Liver (tissue), 9 donors: ENCODE measurements around the gene STEAP3. TPM values are rescaled to one million over a fixed set of nuclear protein-coding genes. Genes with fewer than 3 reads are reported as not detected.

ENCODE experiments used
- DNase-seq: peaks from one replicate; pipeline ENCODE4 v3.0.0-alpha.2; 2017; ENCODE audit warnings: low spot score
- H3K27ac ChIP-seq, 2 donors: one replicate each; pipeline ENCODE4 v1.7.0; 2013; ENCODE audit warnings: inconsistent platforms in 2 of 2, low read length in 2 of 2, control low read depth in 1 of 2, low read depth in 1 of 2, mild to moderate bottlenecking in 1 of 2
- H3K27me3 ChIP-seq, 4 donors: one replicate each; pipeline versions ENCODE4 v1.6.1 to v1.7.0; 2013; ENCODE audit warnings: low read length in 3 of 4, inconsistent platforms in 1 of 4, mild to moderate bottlenecking in 1 of 4, moderate library complexity in 1 of 4; ENCODE audit not compliant: control insufficient read depth in 4 of 4, insufficient read depth in 4 of 4
- H3K36me3 ChIP-seq, 4 donors: one replicate each; pipeline versions ENCODE4 v1.6.1 to v1.7.0; 2013; ENCODE audit warnings: low read length in 3 of 4, mild to moderate bottlenecking in 3 of 4, low read depth in 1 of 4, moderate library complexity in 1 of 4; ENCODE audit not compliant: control insufficient read depth in 4 of 4, insufficient read depth in 3 of 4
- H3K4me1 ChIP-seq, 4 donors: one replicate each; pipeline versions ENCODE4 v1.6.1 to v1.7.0; 2013; ENCODE audit warnings: low read length in 3 of 4, mild to moderate bottlenecking in 3 of 4, moderate library complexity in 1 of 4; ENCODE audit not compliant: control insufficient read depth in 4 of 4, insufficient read depth in 4 of 4
- H3K4me3 ChIP-seq, 3 donors: one replicate each; pipeline versions ENCODE4 v1.6.1 to v1.7.0; 2013; ENCODE audit warnings: low read length in 3 of 3, control low read depth in 1 of 3, low read depth in 1 of 3, mild to moderate bottlenecking in 1 of 3
- H3K9ac ChIP-seq, 2 donors: one replicate each; pipeline ENCODE4 v1.7.0; 2013; ENCODE audit warnings: low read length in 2 of 2, mild to moderate bottlenecking in 2 of 2, moderate library complexity in 2 of 2, control low read depth in 1 of 2, low read depth in 1 of 2
- H3K9me3 ChIP-seq, 4 donors: one replicate each; pipeline versions ENCODE4 v1.6.1 to v1.7.0; 2013; ENCODE audit warnings: low read length in 3 of 4; ENCODE audit not compliant: control insufficient read depth in 4 of 4
- EGR1 ChIP-seq, 2 donors: IDR thresholded peaks; 2 replicates each; pipeline ENCODE4 v1.6.1; 2016 to 2018; ENCODE audit warnings: antibody characterized with exemption in 2 of 2, low read depth in 2 of 2
- FOXA1 ChIP-seq: IDR thresholded peaks from 2 replicates; pipeline ENCODE4 v1.6.1; 2016; ENCODE audit warnings: antibody characterized with exemption
- FOXA2 ChIP-seq: IDR thresholded peaks from 2 replicates; pipeline ENCODE4 v1.6.1; 2016; ENCODE audit warnings: antibody characterized with exemption
- GABPA ChIP-seq, 2 donors: IDR thresholded peaks in 1 of 2; conservative IDR thresholded peaks in 1 of 2; 2 replicates each; pipeline ENCODE4 v1.6.1; 2016; ENCODE audit warnings: antibody characterized with exemption in 2 of 2, mild to moderate bottlenecking in 1 of 2, moderate library complexity in 1 of 2
- HNF4A ChIP-seq, 2 donors: conservative IDR thresholded peaks; 2 replicates each; pipeline ENCODE4 v1.6.1; 2016; ENCODE audit warnings: antibody characterized with exemption in 2 of 2, mild to moderate bottlenecking in 2 of 2
- HNF4G ChIP-seq: IDR thresholded peaks from 2 replicates; pipeline ENCODE4 v1.6.1; 2016; ENCODE audit warnings: antibody characterized with exemption
- JUND ChIP-seq, 2 donors: IDR thresholded peaks; 2 replicates each; pipeline ENCODE4 v1.6.1; 2016; ENCODE audit warnings: antibody characterized with exemption in 2 of 2
- MAX ChIP-seq: IDR thresholded peaks from 2 replicates; pipeline ENCODE4 v1.6.1; 2016; ENCODE audit warnings: antibody characterized with exemption
- NR2F2 ChIP-seq: IDR thresholded peaks from 2 replicates; pipeline ENCODE4 v1.6.1; 2016; ENCODE audit warnings: antibody characterized with exemption
- RAD21 ChIP-seq, 2 donors: IDR thresholded peaks; 2 replicates each; pipeline ENCODE4 v1.6.1; 2016; ENCODE audit warnings: antibody characterized with exemption in 2 of 2, mild to moderate bottlenecking in 2 of 2
- RXRA ChIP-seq, 2 donors: IDR thresholded peaks; 2 replicates each; pipeline ENCODE4 v1.6.1; 2017 to 2018; ENCODE audit warnings: antibody characterized with exemption in 2 of 2, mild to moderate bottlenecking in 1 of 2
- SP1 ChIP-seq: IDR thresholded peaks from 2 replicates; pipeline ENCODE4 v1.6.1; 2018; ENCODE audit warnings: antibody characterized with exemption, mild to moderate bottlenecking
- TAF1 ChIP-seq: conservative IDR thresholded peaks from 2 replicates; pipeline ENCODE4 v1.6.1; 2016; ENCODE audit warnings: antibody characterized with exemption, mild to moderate bottlenecking
- YY1 ChIP-seq: IDR thresholded peaks from 2 replicates; pipeline ENCODE4 v1.6.1; 2016; ENCODE audit warnings: antibody characterized with exemption, mild to moderate bottlenecking
- WGBS: extraction: QIAGEN DNeasy Blood & Tissue Kit; methylation state at CpG from one replicate; pipeline ENCODE4 v1.1.7; 2013; 5-methylcytosine and 5-hydroxymethylcytosine counted together
- polyA plus RNA-seq, 2 donors: library from polyadenylated mRNA; stranded (reverse) in 1 of 2; unstranded in 1 of 2; fragments of 200-250 nt in 1 of 2; fragments of >200 nt in 1 of 2; fragmentation: Nextera tagmentation in 1 of 2; extraction: Ambion mirVana in 1 of 2; gene quantifications; one replicate each; pipeline versions ENCODE4 v1.2.1 to v1.2.3, GENCODE V29; 2013 to 2015
- total RNA-seq, 2 donors: library from RNA; depleted of rRNA; stranded (reverse); fragments of >200 nt; gene quantifications; one replicate each; pipeline ENCODE4 v1.2.3, GENCODE V29; 2014
- TF ChIP-seq, protein P1 (sequence below): IDR thresholded peaks from 2 replicates; pipeline ENCODE4 v1.6.1; 2016; ENCODE audit warnings: antibody characterized with exemption, mild to moderate bottlenecking
- TF ChIP-seq, protein P2 (sequence below): IDR thresholded peaks from 2 replicates; pipeline ENCODE4 v1.6.1; 2016; ENCODE audit warnings: antibody characterized with exemption
- donor health status: healthy.
- donor health status: healthy.
- donor health status: healthy.
- donor health status: healthy.
- donor health status: healthy.

Gene STEAP3
- total and polyA plus RNA-seq, 4 donors = 44.4 to 158 (median 113) TPM

DNA sequence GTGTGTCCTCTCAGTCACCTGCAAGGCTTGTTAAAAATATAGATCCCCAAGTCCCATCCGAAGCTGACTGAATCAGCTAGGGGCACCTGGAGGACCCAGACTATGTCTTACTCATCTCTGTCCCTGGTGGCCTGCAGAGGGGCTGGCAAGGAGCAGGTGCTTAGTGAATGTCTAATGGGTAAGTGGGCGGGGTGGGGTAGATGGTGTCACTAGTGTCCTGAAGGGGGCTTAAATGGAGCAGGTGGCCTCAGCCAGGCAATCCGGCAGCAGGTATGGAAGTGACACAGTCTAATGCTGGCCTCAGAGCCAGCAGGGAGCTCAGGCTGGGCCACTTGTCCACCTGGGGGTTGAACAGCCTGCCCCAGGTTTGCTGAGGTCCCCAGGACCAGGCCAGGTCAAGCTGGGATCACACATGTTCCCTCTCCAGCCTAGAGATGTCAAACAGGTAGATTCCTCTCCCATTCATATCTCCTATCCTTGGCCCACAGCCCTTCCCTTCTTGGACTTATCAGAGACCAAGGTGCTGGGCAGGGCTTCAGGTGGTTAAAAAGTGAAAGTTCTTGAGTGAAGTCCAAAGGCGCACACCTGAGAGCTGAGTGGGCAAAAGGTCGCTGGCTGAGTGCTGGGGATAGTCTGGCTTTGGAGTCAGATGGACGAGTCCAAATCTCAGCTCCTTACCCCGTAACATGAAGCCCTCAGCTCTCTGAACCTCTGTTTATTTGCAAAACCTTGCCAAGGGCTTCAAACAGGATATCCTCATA lies 1.7 kb downstream of the STEAP3 start:
- WGBS = 48% methylated on average over 7 of the region's 7 CpGs
- Histone ChIP-seq H3K4me3 (peak overlapping the region; percentile 68 to 84 (median 71)), H3K9me3 (no peaks in the 10 kb centered on the region), H3K4me1 (peaks cover 0 to 63% (median 42%) of the 10 kb centered on the region in 4 donors), H3K27ac (peak overlapping the region; percentile 4 to 84), H3K27me3 (no peaks in the 10 kb centered on the region), H3K9ac (peak overlapping the region in 1 of 2 donors; percentile 39), H3K36me3 (peaks cover 0 to 4% (median under 1%) of the 10 kb centered on the region in 4 donors)
- DNase-seq = no peak
- TF ChIP-seq HNF4A (conservative IDR thresholded peaks at IDR 0.05) (peak in 1 of 2 donors; percentile 58), MAX (no peak), FOXA1 (no peak), RXRA (IDR thresholded peaks at IDR 0.05) (peak; percentile 31 to 61), SP1 (no peak)

DNA sequence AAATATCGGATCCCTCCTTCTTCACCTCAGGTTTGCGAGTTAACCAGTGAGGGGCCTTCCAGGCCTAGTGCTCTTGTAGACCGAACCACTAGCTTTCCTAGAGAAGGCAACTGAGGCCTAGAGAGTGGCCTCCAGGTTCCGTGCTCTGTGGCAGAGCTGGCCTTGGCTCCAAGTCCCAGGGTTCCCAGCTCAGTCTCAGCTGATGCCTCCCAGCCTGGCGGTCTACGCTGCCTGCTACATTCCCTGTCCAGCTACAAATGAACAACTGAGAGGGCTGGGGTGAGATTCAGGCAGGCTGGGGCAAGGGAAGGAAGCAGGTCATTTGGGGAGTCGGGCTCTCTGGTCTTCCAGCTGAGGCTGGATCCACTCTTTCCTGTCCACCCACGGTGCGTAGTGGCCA lies 2.3 kb downstream of the STEAP3 start:
- WGBS = 89% methylated on average over 9 of the region's 9 CpGs
- peak overlapping the region; percentile 4 to 51 for H3K27ac ChIP-seq

More for the DNA sequence above, 2.3 kb downstream of the STEAP3 start:
- TF ChIP-seq RAD21 (IDR thresholded peaks at IDR 0.05) (no peak), HNF4G (no peak), MAX (no peak), JUND (IDR thresholded peaks at IDR 0.05) (no peak), YY1 (no peak), SP1 (no peak), EGR1 (IDR thresholded peaks at IDR 0.05; ENCODE audit: low read depth in 2 of 2) (no peak), NR2F2 (no peak), RXRA (IDR thresholded peaks at IDR 0.05) (no peak), HNF4A (conservative IDR thresholded peaks at IDR 0.05) (no peak), FOXA2 (no peak), GABPA (IDR thresholded peaks at IDR 0.05 in 1 of 2, conservative IDR thresholded peaks at IDR 0.05 in 1 of 2) (no peak), TAF1 (no peak), FOXA1 (no peak)
- TF ChIP-seq, protein P1, sequence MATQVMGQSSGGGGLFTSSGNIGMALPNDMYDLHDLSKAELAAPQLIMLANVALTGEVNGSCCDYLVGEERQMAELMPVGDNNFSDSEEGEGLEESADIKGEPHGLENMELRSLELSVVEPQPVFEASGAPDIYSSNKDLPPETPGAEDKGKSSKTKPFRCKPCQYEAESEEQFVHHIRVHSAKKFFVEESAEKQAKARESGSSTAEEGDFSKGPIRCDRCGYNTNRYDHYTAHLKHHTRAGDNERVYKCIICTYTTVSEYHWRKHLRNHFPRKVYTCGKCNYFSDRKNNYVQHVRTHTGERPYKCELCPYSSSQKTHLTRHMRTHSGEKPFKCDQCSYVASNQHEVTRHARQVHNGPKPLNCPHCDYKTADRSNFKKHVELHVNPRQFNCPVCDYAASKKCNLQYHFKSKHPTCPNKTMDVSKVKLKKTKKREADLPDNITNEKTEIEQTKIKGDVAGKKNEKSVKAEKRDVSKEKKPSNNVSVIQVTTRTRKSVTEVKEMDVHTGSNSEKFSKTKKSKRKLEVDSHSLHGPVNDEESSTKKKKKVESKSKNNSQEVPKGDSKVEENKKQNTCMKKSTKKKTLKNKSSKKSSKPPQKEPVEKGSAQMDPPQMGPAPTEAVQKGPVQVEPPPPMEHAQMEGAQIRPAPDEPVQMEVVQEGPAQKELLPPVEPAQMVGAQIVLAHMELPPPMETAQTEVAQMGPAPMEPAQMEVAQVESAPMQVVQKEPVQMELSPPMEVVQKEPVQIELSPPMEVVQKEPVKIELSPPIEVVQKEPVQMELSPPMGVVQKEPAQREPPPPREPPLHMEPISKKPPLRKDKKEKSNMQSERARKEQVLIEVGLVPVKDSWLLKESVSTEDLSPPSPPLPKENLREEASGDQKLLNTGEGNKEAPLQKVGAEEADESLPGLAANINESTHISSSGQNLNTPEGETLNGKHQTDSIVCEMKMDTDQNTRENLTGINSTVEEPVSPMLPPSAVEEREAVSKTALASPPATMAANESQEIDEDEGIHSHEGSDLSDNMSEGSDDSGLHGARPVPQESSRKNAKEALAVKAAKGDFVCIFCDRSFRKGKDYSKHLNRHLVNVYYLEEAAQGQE = no peak
- TF ChIP-seq, protein P2, sequence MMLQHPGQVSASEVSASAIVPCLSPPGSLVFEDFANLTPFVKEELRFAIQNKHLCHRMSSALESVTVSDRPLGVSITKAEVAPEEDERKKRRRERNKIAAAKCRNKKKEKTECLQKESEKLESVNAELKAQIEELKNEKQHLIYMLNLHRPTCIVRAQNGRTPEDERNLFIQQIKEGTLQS = no peak
- Histone ChIP-seq H3K27me3 (no peaks in the 10 kb centered on the region), H3K4me3 (peak overlapping the region in 1 of 3 donors; percentile 11), H3K4me1 (peaks cover 0 to 62% (median 38%) of the 10 kb centered on the region in 4 donors), H3K9ac (no peak overlapping the region), H3K36me3 (peaks cover 0 to 4% (median under 1%) of the 10 kb centered on the region in 4 donors), H3K9me3 (no peaks in the 10 kb centered on the region)
- no peak for DNase-seq
